H9 (cell line): ENCODE data around the gene PTER. TPM values are rescaled to one million over a fixed set of nuclear protein-coding genes. Genes with fewer than 3 reads are reported as not detected.

Experiments used
- DNase-seq: peaks from one replicate; pipeline ENCODE4 v3.0.0-alpha.2; 2017
- H2AFZ ChIP-seq: one replicate; pipeline ENCODE4 v1.6.1; 2013; ENCODE audit warnings: mild to moderate bottlenecking, low read length, control low read depth, moderate library complexity
- H2AK5ac ChIP-seq: 2 replicates; pipeline ENCODE4 v1.6.1; 2013; ENCODE audit warnings: low read length, control low read depth, mixed read lengths; ENCODE audit not compliant: insufficient read length
- H2BK120ac ChIP-seq: one replicate; pipeline ENCODE4 v1.6.1; 2013; ENCODE audit warnings: low read depth, mild to moderate bottlenecking, low read length, control low read depth, inconsistent platforms; ENCODE audit not compliant: poor library complexity, severe bottlenecking
- H2BK12ac ChIP-seq: 2 replicates; pipeline ENCODE4 v1.6.1; 2013; ENCODE audit warnings: low read length, control low read depth, mixed read lengths, low read depth; ENCODE audit not compliant: insufficient read length
- H2BK15ac ChIP-seq: 2 replicates; pipeline ENCODE4 v1.6.1; 2013; ENCODE audit warnings: low read depth, low read length, control low read depth
- H2BK20ac ChIP-seq: one replicate; pipeline ENCODE4 v1.6.1; 2013; ENCODE audit warnings: low read depth, mild to moderate bottlenecking, low read length, control low read depth, inconsistent platforms; ENCODE audit not compliant: poor library complexity, severe bottlenecking
- H2BK5ac ChIP-seq: 2 replicates; pipeline ENCODE4 v1.6.1; 2013; ENCODE audit warnings: low read length, control low read depth, mixed read lengths; ENCODE audit not compliant: insufficient read length
- H3K14ac ChIP-seq: 2 replicates; pipeline ENCODE4 v1.6.1; 2013; ENCODE audit warnings: low read length, control low read depth; ENCODE audit not compliant: insufficient read depth
- H3K18ac ChIP-seq: 2 replicates; pipeline ENCODE4 v1.6.1; 2013; ENCODE audit warnings: low read depth, mild to moderate bottlenecking, mixed read lengths, low read length, control low read depth; ENCODE audit not compliant: insufficient read length
- H3K23ac ChIP-seq: 2 replicates; pipeline ENCODE4 v1.6.1; 2013; ENCODE audit warnings: low read length, control low read depth, mixed read lengths, low read depth; ENCODE audit not compliant: insufficient read length
- H3K23me2 ChIP-seq: 2 replicates; pipeline ENCODE4 v1.6.1; 2013; ENCODE audit warnings: low read depth, mild to moderate bottlenecking, mixed read lengths, low read length, control low read depth; ENCODE audit not compliant: insufficient read length, poor library complexity, severe bottlenecking
- H3K27ac ChIP-seq: 2 replicates; pipeline ENCODE4 v1.5.1; 2013; ENCODE audit warnings: low read length, control low read depth, mixed read lengths, low read depth; ENCODE audit not compliant: insufficient read length
- H3K27me3 ChIP-seq: 2 replicates; pipeline ENCODE4 v1.6.1; 2013; ENCODE audit warnings: low read length, control low read depth, inconsistent platforms; ENCODE audit not compliant: insufficient read depth
- H3K4ac ChIP-seq: 2 replicates; pipeline ENCODE4 v1.6.1; 2013; ENCODE audit warnings: low read depth, mild to moderate bottlenecking, control low read depth, inconsistent platforms, low read length, moderate library complexity
- H3K4me1 ChIP-seq: 2 replicates; pipeline ENCODE4 v1.6.1; 2013; ENCODE audit warnings: low read length, control low read depth, inconsistent platforms; ENCODE audit not compliant: insufficient read depth
- H3K4me2 ChIP-seq: 2 replicates; pipeline ENCODE4 v1.6.1; 2013; ENCODE audit warnings: low read length, control low read depth, mixed read lengths; ENCODE audit not compliant: insufficient read length, insufficient read depth
- H3K56ac ChIP-seq: 2 replicates; pipeline ENCODE4 v1.6.1; 2013; ENCODE audit warnings: low read depth, mild to moderate bottlenecking, mixed read lengths, low read length, control low read depth; ENCODE audit not compliant: insufficient read length
- H3K79me1 ChIP-seq: 2 replicates; pipeline ENCODE4 v1.6.1; 2013; ENCODE audit warnings: low read depth, mild to moderate bottlenecking, moderate library complexity, low read length, control low read depth, inconsistent platforms; ENCODE audit not compliant: insufficient read depth, poor library complexity, severe bottlenecking
- H3K79me2 ChIP-seq: 2 replicates; pipeline ENCODE4 v1.6.1; 2013; ENCODE audit warnings: low read length, control low read depth, inconsistent platforms; ENCODE audit not compliant: insufficient read depth
- H3K9ac ChIP-seq: 2 replicates; pipeline ENCODE4 v1.6.1; 2013; ENCODE audit warnings: low read length, control low read depth, mixed read lengths; ENCODE audit not compliant: insufficient read length; ENCODE audit errors: extremely low read depth
- H3K9me3 ChIP-seq: one replicate; pipeline ENCODE4 v1.6.1; 2013; ENCODE audit warnings: low read depth, low read length, inconsistent platforms; ENCODE audit not compliant: control insufficient read depth
- H3T11ph ChIP-seq: one replicate; pipeline ENCODE4 v1.6.1; 2013; ENCODE audit warnings: mild to moderate bottlenecking, low read length, control low read depth, inconsistent platforms
- H4K20me1 ChIP-seq: one replicate; pipeline ENCODE4 v1.6.1; 2013; ENCODE audit not compliant: control insufficient read depth, insufficient read length, insufficient read depth
- H4K5ac ChIP-seq: 2 replicates; pipeline ENCODE4 v1.6.1; 2013; ENCODE audit warnings: low read depth, mild to moderate bottlenecking, mixed read lengths, low read length, control low read depth; ENCODE audit not compliant: insufficient read length
- H4K8ac ChIP-seq: replicated peaks from 2 replicates; pipeline ENCODE4 v1.6.1; 2013; ENCODE audit warnings: low read length, control low read depth, mixed read lengths, low read depth; ENCODE audit not compliant: insufficient read length
- H4K91ac ChIP-seq: 2 replicates; pipeline ENCODE4 v1.6.1; 2013; ENCODE audit warnings: low read depth, mild to moderate bottlenecking, moderate library complexity, mixed read lengths, low read length, control low read depth; ENCODE audit not compliant: insufficient read length
- H3K27ac Mint-ChIP-seq, 3 experiments: 2 replicates in 2 of 3; 3 replicates in 1 of 3; pipeline ENCODE4 v1.8.0; 2020 to 2021; ENCODE audit warnings: mixed read lengths in 3 of 3, mild to moderate bottlenecking in 1 of 3, moderate library complexity in 1 of 3
- H3K27me3 Mint-ChIP-seq: 2 replicates; pipeline ENCODE4 v1.8.0; 2021; ENCODE audit warnings: low read depth, mild to moderate bottlenecking, moderate library complexity, mixed read lengths
- H3K36me3 Mint-ChIP-seq, 3 experiments: 2 replicates in 2 of 3; 3 replicates in 1 of 3; pipeline ENCODE4 v1.8.0; 2020 to 2021; ENCODE audit warnings: low read depth in 3 of 3, mixed read lengths in 3 of 3; ENCODE audit not compliant: insufficient read depth in 1 of 3
- H3K4me1 Mint-ChIP-seq, 2 experiments: 2 replicates each; pipeline ENCODE4 v1.8.0; 2020; ENCODE audit warnings: mixed read lengths in 2 of 2
- H3K4me3 Mint-ChIP-seq, 2 experiments: 2 replicates in 1 of 2; 3 replicates in 1 of 2; pipeline ENCODE4 v1.8.0; 2020 to 2021; ENCODE audit warnings: mild to moderate bottlenecking in 2 of 2, mixed read lengths in 2 of 2, moderate library complexity in 1 of 2
- H3K9me3 Mint-ChIP-seq, 2 experiments: 2 replicates in 1 of 2; 3 replicates in 1 of 2; pipeline ENCODE4 v1.8.0; 2020; ENCODE audit warnings: mild to moderate bottlenecking in 2 of 2, mixed read lengths in 2 of 2, moderate library complexity in 1 of 2
- WGBS: extraction: QIAGEN DNeasy Blood & Tissue Kit; methylation state at CpG from one replicate; pipeline ENCODE4 v1.1.7; 2013; ENCODE audit warnings: missing lambda C conversion rate, low lambda C conversion rate, mixed read lengths; ENCODE audit not compliant: insufficient read length; ENCODE audit errors: extremely low coverage; 5-methylcytosine and 5-hydroxymethylcytosine counted together
- total RNA-seq: library from RNA; stranded (reverse); gene quantifications from 2 replicates; pipeline ENCODE4 v1.2.1, GENCODE V29; 2021
- TF ChIP-seq, protein P1 (sequence below): fragments of 200-600 bp; sonication (generic); conservative IDR thresholded peaks from 3 replicates; pipeline ENCODE4 v1.8.0; 2021; ENCODE audit warnings: antibody characterized with exemption, mild to moderate bottlenecking

The PTER gene
- total RNA-seq, 1 experiment from 2014 or later = 10.1 TPM

DNA sequence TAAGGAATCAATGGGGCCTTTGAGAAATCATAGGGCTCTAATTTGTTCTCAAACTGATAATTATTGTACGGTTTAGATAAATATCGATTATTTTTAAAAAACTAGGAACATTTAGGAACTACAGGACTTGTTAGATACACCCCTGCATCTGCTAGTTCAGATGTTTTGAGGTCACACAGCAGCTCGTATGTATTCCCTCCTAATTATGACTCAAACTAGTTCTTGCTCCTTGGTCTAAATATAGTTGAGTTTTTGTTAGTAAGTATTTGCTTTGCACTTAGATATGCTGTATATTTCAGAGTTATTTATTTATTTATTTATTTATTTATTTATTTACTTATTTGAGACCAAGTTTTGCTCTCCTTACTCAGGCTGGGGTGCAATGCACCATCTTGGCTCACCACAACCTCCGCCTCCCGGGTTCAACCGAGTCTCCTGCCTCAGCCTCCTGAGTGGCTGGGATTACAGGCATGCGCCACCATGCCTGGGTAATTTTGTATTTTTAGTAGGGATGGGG, 22.7 kb downstream of the PTER start:
- H3K4me1 Mint-ChIP-seq = no peaks in the 10 kb centered on the region
- H3K27ac Mint-ChIP-seq = no peak overlapping the region
- peaks cover 0 to 6% (median 1%) of the 10 kb centered on the region in 3 experiments; a peak in 2 of 7 replicates for H3K36me3 Mint-ChIP-seq
- no peaks in the 10 kb centered on the region for H3K9me3 Mint-ChIP-seq
- no peak for DNase-seq
- Histone ChIP-seq H2BK120ac (no peak overlapping the region), H3K9ac (no peak overlapping the region), H3K9me3 (no peaks in the 10 kb centered on the region), H2AK5ac (no peak overlapping the region), H4K5ac (no peak overlapping the region), H3K79me1 (no peaks in the 10 kb centered on the region), H2AFZ (no peak overlapping the region), H2BK15ac (no peak overlapping the region), H3K27me3 (no peaks in the 10 kb centered on the region), H3K14ac (no peak overlapping the region), H2BK12ac (no peak overlapping the region), H3K23me2 (no peaks in the 10 kb centered on the region), H3K79me2 (no peaks in the 10 kb centered on the region), H4K91ac (no peak overlapping the region), H3K23ac (no peak overlapping the region), H3T11ph (no peak overlapping the region), H3K4me1 (no peaks in the 10 kb centered on the region), H4K20me1 (no peaks in the 10 kb centered on the region), H2BK5ac (no peak overlapping the region), H3K18ac (no peak overlapping the region), H3K4ac (no peak overlapping the region), H4K8ac (no peak overlapping the region), H2BK20ac (no peak overlapping the region), H3K56ac (no peak overlapping the region), H3K27ac (no peak overlapping the region), H3K4me2 (no peak overlapping the region)
- no CpG with 5 or more reads among the region's 7 CpGs for WGBS
- TF ChIP-seq, protein P1, sequence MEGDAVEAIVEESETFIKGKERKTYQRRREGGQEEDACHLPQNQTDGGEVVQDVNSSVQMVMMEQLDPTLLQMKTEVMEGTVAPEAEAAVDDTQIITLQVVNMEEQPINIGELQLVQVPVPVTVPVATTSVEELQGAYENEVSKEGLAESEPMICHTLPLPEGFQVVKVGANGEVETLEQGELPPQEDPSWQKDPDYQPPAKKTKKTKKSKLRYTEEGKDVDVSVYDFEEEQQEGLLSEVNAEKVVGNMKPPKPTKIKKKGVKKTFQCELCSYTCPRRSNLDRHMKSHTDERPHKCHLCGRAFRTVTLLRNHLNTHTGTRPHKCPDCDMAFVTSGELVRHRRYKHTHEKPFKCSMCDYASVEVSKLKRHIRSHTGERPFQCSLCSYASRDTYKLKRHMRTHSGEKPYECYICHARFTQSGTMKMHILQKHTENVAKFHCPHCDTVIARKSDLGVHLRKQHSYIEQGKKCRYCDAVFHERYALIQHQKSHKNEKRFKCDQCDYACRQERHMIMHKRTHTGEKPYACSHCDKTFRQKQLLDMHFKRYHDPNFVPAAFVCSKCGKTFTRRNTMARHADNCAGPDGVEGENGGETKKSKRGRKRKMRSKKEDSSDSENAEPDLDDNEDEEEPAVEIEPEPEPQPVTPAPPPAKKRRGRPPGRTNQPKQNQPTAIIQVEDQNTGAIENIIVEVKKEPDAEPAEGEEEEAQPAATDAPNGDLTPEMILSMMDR = no peak
- H3K27me3 Mint-ChIP-seq = no peaks in the 10 kb centered on the region
- H3K4me3 Mint-ChIP-seq = no peak overlapping the region
